ENCODE results near the gene FARP1. TPM values are rescaled to one million over a fixed set of nuclear protein-coding genes. Genes with fewer than 3 reads are reported as not detected.

FARP1 gene
- total RNA-seq, 4 donors from 2014 or later, result 21.2 to 56.5 (median 35.1) TPM

GRCh38 chr13:98439126-98439828, 296.4 kb downstream of the FARP1 start:
- no peaks in the 10 kb centered on the region for H3K27me3 ChIP-seq
- 94% methylated on average over 26 of the region's 32 CpGs for WGBS
- no peak for TF ChIP-seq POLR2AphosphoS5 (IDR thresholded peaks at IDR 0.05)
- TF ChIP-seq, protein P1, sequence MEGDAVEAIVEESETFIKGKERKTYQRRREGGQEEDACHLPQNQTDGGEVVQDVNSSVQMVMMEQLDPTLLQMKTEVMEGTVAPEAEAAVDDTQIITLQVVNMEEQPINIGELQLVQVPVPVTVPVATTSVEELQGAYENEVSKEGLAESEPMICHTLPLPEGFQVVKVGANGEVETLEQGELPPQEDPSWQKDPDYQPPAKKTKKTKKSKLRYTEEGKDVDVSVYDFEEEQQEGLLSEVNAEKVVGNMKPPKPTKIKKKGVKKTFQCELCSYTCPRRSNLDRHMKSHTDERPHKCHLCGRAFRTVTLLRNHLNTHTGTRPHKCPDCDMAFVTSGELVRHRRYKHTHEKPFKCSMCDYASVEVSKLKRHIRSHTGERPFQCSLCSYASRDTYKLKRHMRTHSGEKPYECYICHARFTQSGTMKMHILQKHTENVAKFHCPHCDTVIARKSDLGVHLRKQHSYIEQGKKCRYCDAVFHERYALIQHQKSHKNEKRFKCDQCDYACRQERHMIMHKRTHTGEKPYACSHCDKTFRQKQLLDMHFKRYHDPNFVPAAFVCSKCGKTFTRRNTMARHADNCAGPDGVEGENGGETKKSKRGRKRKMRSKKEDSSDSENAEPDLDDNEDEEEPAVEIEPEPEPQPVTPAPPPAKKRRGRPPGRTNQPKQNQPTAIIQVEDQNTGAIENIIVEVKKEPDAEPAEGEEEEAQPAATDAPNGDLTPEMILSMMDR (IDR thresholded peaks at IDR 0.05), result no peak
- peaks cover 0 to 50% (median 26%) of the 10 kb centered on the region in 4 donors for H3K36me3 ChIP-seq
- H3K9me3 ChIP-seq, result no peaks in the 10 kb centered on the region
- intact Hi-C loops (cut with DNase I), result loop anchor here (10.0 kb wide), 1 partner anchor 294 kb away; the partner anchor contains the start of gene FARP1
- H3K4me1 ChIP-seq, result no peaks in the 10 kb centered on the region
- no peak overlapping the region for H3K4me3 ChIP-seq
- no peak for DNase-seq (ENCODE audit: extremely low spot score)
- H3K27ac ChIP-seq (replicated peaks in 1 of 4), result no peak overlapping the region

GRCh38 chr13:98439896-98440295, 297.0 kb downstream of the FARP1 start:
- Histone ChIP-seq H3K27me3 (no peaks in the 10 kb centered on the region), H3K36me3 (peaks cover 0 to 50% (median 26%) of the 10 kb centered on the region in 4 donors), H3K4me1 (peaks cover 0 to 2% (median under 1%) of the 10 kb centered on the region in 4 donors), H3K9me3 (no peaks in the 10 kb centered on the region), H3K4me3 (no peak overlapping the region), H3K27ac (replicated peaks in 1 of 4) (no peak overlapping the region)
- no peak for TF ChIP-seq EP300 (IDR thresholded peaks at IDR 0.05)
- TF ChIP-seq, protein P1 (IDR thresholded peaks at IDR 0.05), result no peak
- intact Hi-C loops (cut with DNase I), result loop anchor here (10.0 kb wide), 1 partner anchor 295 kb away; the partner anchor contains the start of gene FARP1
- 91% methylated on average over 12 of the region's 16 CpGs for WGBS
- no peak for DNase-seq (ENCODE audit: extremely low spot score)

DNA sequence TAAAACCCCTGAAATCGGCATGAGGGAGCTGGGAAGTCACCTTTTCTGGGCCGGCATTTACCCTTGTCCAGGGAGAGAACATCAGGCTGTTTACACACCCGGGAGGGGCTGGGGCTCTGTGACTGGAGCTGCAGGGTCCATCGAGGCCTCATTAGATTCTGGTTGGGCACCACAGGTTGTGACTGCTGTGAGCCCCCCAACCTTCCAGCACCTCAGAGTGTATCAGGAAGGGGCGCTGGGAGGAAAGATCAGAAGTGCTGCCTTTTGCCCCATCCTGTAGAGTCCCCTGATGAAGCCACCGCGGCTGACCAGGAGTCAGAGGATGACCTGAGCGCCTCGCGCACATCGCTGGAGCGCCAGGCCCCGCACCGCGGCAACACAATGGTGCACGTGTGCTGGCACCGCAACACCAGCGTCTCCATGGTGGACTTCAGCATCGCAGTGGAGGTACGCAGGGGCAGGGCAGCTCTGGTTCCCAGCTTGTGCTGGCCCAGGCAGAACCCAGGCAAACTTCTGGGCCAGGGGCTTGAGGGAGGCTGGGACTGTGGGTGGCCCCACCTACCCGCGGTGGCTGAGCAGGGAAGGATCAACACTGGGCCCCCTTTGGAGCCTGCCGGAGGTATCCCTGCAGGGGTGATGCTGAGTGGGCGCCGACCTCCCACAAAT, 297.6 kb downstream of the FARP1 start:
- Histone ChIP-seq H3K4me3 (no peak overlapping the region), H3K27me3 (no peaks in the 10 kb centered on the region), H3K9me3 (no peaks in the 10 kb centered on the region), H3K27ac (replicated peaks in 1 of 4) (no peak overlapping the region), H3K4me1 (peaks cover 5 to 8% (median 6%) of the 10 kb centered on the region in 4 donors), H3K36me3 (peaks cover 0 to 46% (median 22%) of the 10 kb centered on the region in 4 donors)
- 97% methylated on average over 13 of the region's 25 CpGs for WGBS
- intact Hi-C loops (cut with DNase I), result no loop called here
- TF ChIP-seq EP300 (IDR thresholded peaks at IDR 0.05) (no peak), POLR2AphosphoS5 (IDR thresholded peaks at IDR 0.05) (no peak)
- TF ChIP-seq, protein P1 (IDR thresholded peaks at IDR 0.05), result no peak
- no peak for DNase-seq (ENCODE audit: extremely low spot score)

DNA sequence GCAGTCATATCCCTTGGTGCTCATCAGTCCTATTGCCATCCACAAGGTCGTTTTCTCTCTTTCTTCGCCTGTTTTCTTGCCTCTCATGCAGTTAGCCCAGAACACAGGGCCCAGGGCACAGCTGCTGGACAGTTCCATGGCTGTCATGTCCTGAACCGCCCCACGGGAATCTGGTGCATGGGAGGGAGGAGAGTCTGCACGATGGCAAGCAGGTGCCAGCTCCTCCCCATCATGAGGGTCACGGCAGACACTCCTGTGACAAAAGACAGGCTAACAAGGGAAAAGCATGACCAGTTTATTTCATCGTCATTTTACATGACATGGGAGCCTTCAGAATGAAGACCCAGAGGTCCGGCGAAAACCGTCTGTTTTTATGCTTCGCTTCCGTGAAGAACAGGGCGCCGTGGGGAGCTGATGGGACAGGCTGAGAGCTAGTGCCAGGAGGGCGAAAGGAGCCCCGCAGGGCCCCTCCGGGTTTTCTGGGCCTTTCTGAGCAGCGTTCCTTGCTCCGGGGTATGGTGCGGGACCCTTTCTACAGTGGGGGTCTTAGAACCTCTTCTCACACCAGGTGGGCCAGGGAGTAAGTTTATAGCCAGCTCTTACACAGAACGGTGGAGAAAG, 298.3 kb downstream of the FARP1 start:
- intact Hi-C loops (cut with DNase I), result no loop called here
- TF ChIP-seq, protein P1 (IDR thresholded peaks at IDR 0.05), result no peak
- no peak for TF ChIP-seq POLR2AphosphoS5 (IDR thresholded peaks at IDR 0.05)
- no peak for TF ChIP-seq EP300 (IDR thresholded peaks at IDR 0.05)
- TF ChIP-seq POLR2A (IDR thresholded peaks at IDR 0.05; ENCODE audit: low read depth), result no peak
- no peaks in the 10 kb centered on the region for H3K9me3 ChIP-seq
- H3K27me3 ChIP-seq, result no peaks in the 10 kb centered on the region
- no peak for DNase-seq (ENCODE audit: extremely low spot score)
- WGBS, result 89% methylated on average over 18 of the region's 21 CpGs
- peaks cover 0 to 48% (median 21%) of the 10 kb centered on the region in 4 donors for H3K36me3 ChIP-seq
- no peak overlapping the region for H3K27ac ChIP-seq (replicated peaks in 1 of 4)
- peaks cover 8 to 14% (median 10%) of the 10 kb centered on the region in 4 donors for H3K4me1 ChIP-seq
- no peak overlapping the region for H3K4me3 ChIP-seq

Data from esophagus muscularis mucosa (tissue), 4 donors.